Measurements from ENCODE around the gene CFI. TPM values are rescaled to one million over a fixed set of nuclear protein-coding genes. Genes with fewer than 3 reads are reported as not detected.

CFI gene
- total RNA-seq, 4 donors from 2014 or later: 6.8 to 19.5 (median 12.9) TPM

DNA sequence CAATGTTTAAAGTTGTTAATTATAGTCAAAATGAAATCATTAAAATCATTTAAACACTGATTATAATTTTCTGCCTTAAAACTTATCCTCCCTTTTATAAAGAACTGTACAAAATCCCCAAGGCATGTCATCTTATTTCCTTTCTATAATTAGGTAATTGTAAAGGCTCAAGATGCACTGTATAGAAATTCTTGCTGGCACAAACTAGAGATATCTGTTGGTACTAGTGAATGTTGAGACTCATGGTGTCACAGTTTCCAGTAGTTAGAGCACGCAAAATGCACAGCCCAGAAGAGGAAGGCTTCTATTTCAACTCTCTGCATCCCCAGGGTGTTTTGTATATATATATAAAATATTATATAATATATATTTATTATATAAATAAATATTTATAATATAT, 49.3 kb downstream of the CFI start:
- no peak for ATAC-seq
- WGBS, 2 donors (ENCODE audit: low coverage in 1 of 2): 0% methylated on average over 1 of the region's 1 CpG
- H3K27ac ChIP-seq: no peak overlapping the region
- no peaks in the 10 kb centered on the region for H3K4me1 ChIP-seq
- TF ChIP-seq POLR2AphosphoS5 (IDR thresholded peaks at IDR 0.05): no peak
- no peak for TF ChIP-seq EP300 (IDR thresholded peaks at IDR 0.05)
- TF ChIP-seq POLR2A (IDR thresholded peaks at IDR 0.05): no peak
- TF ChIP-seq CTCF (IDR thresholded peaks at IDR 0.05): no peak
- no peaks in the 10 kb centered on the region for H3K27me3 ChIP-seq
- no peaks in the 10 kb centered on the region for H3K36me3 ChIP-seq
- no peak overlapping the region for H3K4me3 ChIP-seq
- no peaks in the 10 kb centered on the region for H3K9me3 ChIP-seq

DNA sequence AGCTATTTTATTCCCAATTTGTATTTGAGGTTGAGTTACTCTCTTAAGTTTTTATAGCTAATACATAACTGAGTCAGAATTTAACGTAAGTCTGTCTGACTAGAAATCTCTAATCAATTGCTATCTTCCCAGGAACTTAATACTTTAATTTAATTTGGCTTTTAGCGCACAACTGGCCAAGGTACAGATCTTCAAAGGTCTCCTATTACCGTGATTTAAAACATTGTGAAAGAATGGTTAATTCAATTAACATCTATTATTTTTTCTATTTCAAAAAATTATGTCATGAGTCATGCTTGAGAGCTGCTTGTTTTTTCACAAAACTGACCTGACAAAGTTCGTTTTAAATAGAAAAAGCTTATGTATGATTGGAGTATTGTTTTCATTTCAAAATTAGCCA, 49.9 kb downstream of the CFI start:
- TF ChIP-seq CTCF (IDR thresholded peaks at IDR 0.05): no peak
- Histone ChIP-seq H3K9me3 (no peaks in the 10 kb centered on the region), H3K4me3 (no peak overlapping the region), H3K4me1 (no peaks in the 10 kb centered on the region), H3K36me3 (no peaks in the 10 kb centered on the region), H3K27ac (no peak overlapping the region), H3K27me3 (peaks cover under 1% of the 10 kb centered on the region)
- WGBS, 2 donors (ENCODE audit: low coverage in 1 of 2): 74 to 90% methylated on average over 4 of the region's 4 CpGs
- ATAC-seq: no peak

- H3K4me3 ChIP-seq: no peak overlapping the region
- TF ChIP-seq POLR2AphosphoS5 (IDR thresholded peaks at IDR 0.05) (no peak), EP300 (IDR thresholded peaks at IDR 0.05) (no peak), CTCF (IDR thresholded peaks at IDR 0.05) (no peak), POLR2A (IDR thresholded peaks at IDR 0.05) (no peak)
- 90% methylated on average over 3 to 4 of the region's 4 CpGs for WGBS, 2 donors (ENCODE audit: low coverage in 1 of 2)
- no peaks in the 10 kb centered on the region for H3K9me3 ChIP-seq
- ATAC-seq: no peak
- no peaks in the 10 kb centered on the region for H3K36me3 ChIP-seq
- no peaks in the 10 kb centered on the region for H3K4me1 ChIP-seq
- peaks cover 4% of the 10 kb centered on the region for H3K27me3 ChIP-seq
- H3K27ac ChIP-seq: no peak overlapping the region
These were observed 51.1 kb downstream of the CFI start for GRCh38 chr4:109750652-109751244.

DNA sequence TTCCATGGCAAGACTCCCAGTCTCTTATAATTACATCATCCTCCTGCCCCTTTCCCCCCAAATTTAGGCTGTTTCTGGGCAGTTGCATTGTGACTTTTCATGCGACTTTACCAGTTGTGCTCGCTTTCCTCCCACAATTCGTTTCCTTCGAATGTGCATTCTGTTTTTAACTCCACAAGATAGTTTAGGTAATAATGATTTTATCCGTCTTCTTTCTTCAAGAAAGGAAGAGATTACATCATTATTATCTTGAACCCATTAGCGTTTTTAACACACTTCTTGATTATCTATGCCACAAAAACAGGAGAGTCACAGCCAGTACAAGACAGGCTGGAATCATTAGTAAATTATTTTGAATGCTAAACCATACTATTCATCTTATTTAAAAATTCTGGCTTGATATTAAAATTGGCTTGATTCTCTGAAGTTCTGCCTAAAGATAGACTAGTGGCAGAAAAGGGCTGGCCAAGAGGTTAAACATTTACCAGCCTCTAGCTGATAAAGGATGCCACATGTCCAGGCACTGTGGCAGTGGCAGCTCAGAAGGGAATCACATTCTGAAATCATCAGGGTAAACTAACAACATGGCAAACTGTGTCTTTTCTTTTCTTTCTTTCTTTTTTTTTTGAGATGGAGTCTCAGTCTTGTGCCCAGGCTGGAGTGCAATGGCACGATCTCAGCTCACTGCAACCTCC, 52.3 kb downstream of the CFI start:
- H3K4me1 ChIP-seq: no peaks in the 10 kb centered on the region
- H3K36me3 ChIP-seq: no peaks in the 10 kb centered on the region
- WGBS, 2 donors (ENCODE audit: low coverage in 1 of 2): 76 to 78% methylated on average over 6 of the region's 7 CpGs
- H3K9me3 ChIP-seq: no peaks in the 10 kb centered on the region
- peaks cover 4% of the 10 kb centered on the region for H3K27me3 ChIP-seq
- no peak overlapping the region for H3K4me3 ChIP-seq
- no peak for TF ChIP-seq CTCF (IDR thresholded peaks at IDR 0.05)
- H3K27ac ChIP-seq: no peak overlapping the region
- ATAC-seq: no peak

DNA sequence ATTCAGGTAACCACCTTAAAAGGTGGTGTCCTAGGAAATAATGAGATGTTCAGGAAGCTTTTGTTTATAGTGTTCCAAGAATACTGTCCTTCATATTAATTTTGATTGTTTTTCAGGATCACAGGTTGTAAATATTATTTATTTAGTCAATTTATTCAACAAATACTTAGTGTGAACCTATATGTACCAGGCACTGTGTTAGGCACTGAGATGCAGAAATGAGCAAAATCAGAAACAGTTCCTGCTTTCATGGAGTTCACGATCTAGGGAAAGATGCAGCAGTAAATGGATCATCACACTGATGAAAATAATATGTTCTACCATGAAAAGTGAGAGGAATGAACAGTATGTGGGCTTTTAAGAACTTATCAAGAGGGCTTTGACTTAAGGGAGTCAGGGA, 53.7 kb downstream of the CFI start:
- TF ChIP-seq EP300 (IDR thresholded peaks at IDR 0.05): no peak
- TF ChIP-seq POLR2AphosphoS5 (IDR thresholded peaks at IDR 0.05): no peak
- no peak for TF ChIP-seq POLR2A (IDR thresholded peaks at IDR 0.05)
- TF ChIP-seq CTCF (IDR thresholded peaks at IDR 0.05): no peak
- Histone ChIP-seq H3K4me1 (no peaks in the 10 kb centered on the region), H3K27ac (no peak overlapping the region), H3K4me3 (no peak overlapping the region), H3K36me3 (no peaks in the 10 kb centered on the region), H3K9me3 (no peaks in the 10 kb centered on the region), H3K27me3 (peaks cover 4% of the 10 kb centered on the region)
- no peak for ATAC-seq
- 92 to 94% methylated on average over 1 of the region's 1 CpG for WGBS, 2 donors (ENCODE audit: low coverage in 1 of 2)
